ENCODE data around the gene TPI1.
"Not testable (repeated sequence)": the region's sequence is repeated elsewhere in the genome, so short reads cannot be mapped to it uniquely, and the experiment has no call there.

The TPI1 gene

GRCh38 chr12:6894321-6894720 lies 27.0 kb downstream of the TPI1 start:
- DNase-seq (ENCODE audit: low read depth), result no peak

- DNase-seq (ENCODE audit: low read depth), result no peak
Observed at GRCh38 chr12:6896846-6897435, 29.6 kb downstream of the TPI1 start.

- no peak for DNase-seq (ENCODE audit: low read depth)
Observed at GRCh38 chr12:6899427-6899826, 32.1 kb downstream of the TPI1 start.

GRCh38 chr12:6899837-6900519 lies 32.6 kb downstream of the TPI1 start:
- DNase-seq (ENCODE audit: low read depth), result no peak

- no peak for DNase-seq (ENCODE audit: low read depth)
Observed at GRCh38 chr12:6902448-6902847, 35.1 kb downstream of the TPI1 start.

GRCh38 chr12:6903722-6904121 lies 36.4 kb downstream of the TPI1 start:
- DNase-seq (ENCODE audit: low read depth), result no peak

- DNase-seq (ENCODE audit: low read depth), result peak; percentile 92
Observed at GRCh38 chr12:6904280-6905276, 37.2 kb downstream of the TPI1 start, which contains the start of gene LRRC23. Gene LRRC23, plus strand, starts transcription at chr12:6904822. Its CDS starts 812 bp downstream, at chr12:6905634.

- no peak for DNase-seq (ENCODE audit: low read depth)
Observed at GRCh38 chr12:6905414-6906040, 38.2 kb downstream of the TPI1 start.

GRCh38 chr12:6908141-6908540 lies 40.8 kb downstream of the TPI1 start:
- not testable (repeated sequence) for DNase-seq (ENCODE audit: low read depth)

GRCh38 chr12:6909421-6910145 lies 42.3 kb downstream of the TPI1 start:
- no peak for DNase-seq (ENCODE audit: low read depth)

- DNase-seq (ENCODE audit: low read depth), result no peak
Observed at GRCh38 chr12:6912164-6912935, 45.0 kb downstream of the TPI1 start.

GRCh38 chr12:6914246-6914946 lies 47.1 kb downstream of the TPI1 start, which contains the start of gene ENO2:
Gene ENO2, plus strand, starts transcription at chr12:6914580. Its CDS starts 1,253 bp downstream, at chr12:6915833.
- DNase-seq (ENCODE audit: low read depth), result peak; percentile 75

GRCh38 chr12:6914947-6915788 lies 47.8 kb downstream of the TPI1 start:
- DNase-seq (ENCODE audit: low read depth), result no peak

- no peak for DNase-seq (ENCODE audit: low read depth)
Observed at GRCh38 chr12:6915789-6916285, 48.5 kb downstream of the TPI1 start.

- no peak for DNase-seq (ENCODE audit: low read depth)
Observed at GRCh38 chr12:6916426-6917200, 49.3 kb downstream of the TPI1 start.

GRCh38 chr12:6917491-6918231 lies 50.3 kb downstream of the TPI1 start:
- no peak for DNase-seq (ENCODE audit: low read depth)

GRCh38 chr12:6919588-6919987 lies 52.3 kb downstream of the TPI1 start:
- DNase-seq (ENCODE audit: low read depth), result no peak

Data from stimulated activated CD8-positive, alpha-beta memory T cell treated with anti-CD3 and anti-CD28 coated beads, Interleukin-12 subunit alpha, Interleukin-12 subunit beta, amount 100 ng/mL, for 4 hours (primary cell).